Keratinocyte (primary cell): ENCODE measurements around the gene CACNA2D1.

Source experiments
- CTCF ChIP-seq, 3 experiments: IDR thresholded peaks in 1 of 3; conservative IDR thresholded peaks in 1 of 3; optimal IDR thresholded peaks in 1 of 3; 2 replicates in 2 of 3; 3 replicates in 1 of 3; pipeline versions ENCODE3 to v1.5.1; 2011; ENCODE audit warnings: low read length in 3 of 3, mild to moderate bottlenecking in 3 of 3, moderate library complexity in 2 of 3, control low read depth in 1 of 3, inconsistent platforms in 1 of 3; ENCODE audit not compliant: insufficient read depth in 2 of 3; ENCODE audit errors: extremely low read depth in 1 of 3
- EZH2 ChIP-seq: IDR thresholded peaks from one replicate; pipeline ENCODE4 v1.6.1; 2012; ENCODE audit warnings: inconsistent platforms, mild to moderate bottlenecking, low read length, moderate library complexity

GRCh38 chr7:82441669-82442478 is 1.7 kb downstream of the CACNA2D1 start:
- TF ChIP-seq CTCF (optimal IDR thresholded peaks at IDR 0.05 in 1 of 3, IDR thresholded peaks at IDR 0.05 in 1 of 3, conservative IDR thresholded peaks at IDR 0.05 in 1 of 3; ENCODE audit: extremely low read depth in 1 of 3, insufficient read depth in 2 of 3, low read length in 3 of 3) (no peak), EZH2 (no peak)
